Activated CD4-positive, alpha-beta T cell treated with anti-CD3 and anti-CD28 coated beads, Interleukin-2, amount 10 ng/mL, durations not matched to agents 7 days and 5 days (primary cell): Measurements from ENCODE around the gene STOM. TPM values are rescaled to one million over a fixed set of nuclear protein-coding genes. Genes with fewer than 3 reads are reported as not detected.

Experiments used
- CTCF ChIA-PET: fragments of 350-600 bp; sonication (Branson Sonifier 250); formaldehyde crosslinking; loops from one replicate; lab custom pipeline; 2021; ENCODE audit warnings: antibody characterized with exemption; lab: Charles Lee
- POLR2A ChIA-PET: fragments of 350-600 bp; sonication (Branson Sonifier 250); formaldehyde crosslinking; loops from one replicate; lab custom pipeline; 2021; ENCODE audit warnings: antibody characterized with exemption; lab: Charles Lee
- DNase-seq: peaks from one replicate; pipeline ENCODE4 v3.0.0-alpha.2; 2020
- H3K27ac Mint-ChIP-seq: one replicate; pipeline ENCODE4 v1.8.0; 2021; ENCODE audit warnings: mild to moderate bottlenecking, moderate library complexity, mixed read lengths
- H3K27me3 Mint-ChIP-seq: one replicate; pipeline ENCODE4 v1.8.0; 2021; ENCODE audit warnings: mixed read lengths
- H3K36me3 Mint-ChIP-seq: one replicate; pipeline ENCODE4 v1.8.0; 2021; ENCODE audit warnings: low read depth, mixed read lengths
- H3K4me1 Mint-ChIP-seq: one replicate; pipeline ENCODE4 v1.8.0; 2021; ENCODE audit warnings: mixed read lengths
- H3K4me3 Mint-ChIP-seq: one replicate; pipeline ENCODE4 v1.8.0; 2021; ENCODE audit warnings: mild to moderate bottlenecking, moderate library complexity, mixed read lengths
- H3K9me3 Mint-ChIP-seq: one replicate; pipeline ENCODE4 v1.8.0; 2021; ENCODE audit warnings: mixed read lengths
- total RNA-seq, 2 experiments: library from RNA; stranded (reverse); gene quantifications; one replicate each; pipeline ENCODE4 v1.2.3, GENCODE V29; 2021

The STOM gene
- total RNA-seq, 2 experiments from 2014 or later: 35.5 to 48.1 TPM

- H3K27ac Mint-ChIP-seq: no peak overlapping the region
- CTCF ChIA-PET: interaction anchor here (2.3 kb wide), 1 partner anchor 10 kb away, joined by 11 read pairs; no protein-coding TSS in a partner anchor
- no peak for DNase-seq
- H3K36me3 Mint-ChIP-seq: no peaks in the 10 kb centered on the region
- no peaks in the 10 kb centered on the region for H3K27me3 Mint-ChIP-seq
- H3K4me1 Mint-ChIP-seq: no peaks in the 10 kb centered on the region
- H3K4me3 Mint-ChIP-seq: no peak overlapping the region
- H3K9me3 Mint-ChIP-seq: no peaks in the 10 kb centered on the region
- POLR2A ChIA-PET: no interaction called here
Observed at GRCh38 chr9:121309833-121310425, 60.1 kb downstream of the STOM start.

GRCh38 chr9:121309171-121309570 is 60.9 kb downstream of the STOM start:
- Mint-ChIP-seq H3K27ac (no peak overlapping the region), H3K4me3 (no peak overlapping the region)

GRCh38 chr9:121308765-121309164 is 61.3 kb downstream of the STOM start:
- H3K27me3 Mint-ChIP-seq: no peaks in the 10 kb centered on the region
- H3K36me3 Mint-ChIP-seq: no peaks in the 10 kb centered on the region
- no peak overlapping the region for H3K4me3 Mint-ChIP-seq
- ChIA-PET POLR2A (no interaction called here), CTCF (interaction anchor here (2.3 kb wide), 1 partner anchor 11 kb away, joined by 11 read pairs; no protein-coding TSS in a partner anchor)
- DNase-seq: no peak
- no peaks in the 10 kb centered on the region for H3K4me1 Mint-ChIP-seq
- no peaks in the 10 kb centered on the region for H3K9me3 Mint-ChIP-seq
- H3K27ac Mint-ChIP-seq: no peak overlapping the region

More at GRCh38 chr9:121309171-121309570, 60.9 kb downstream of the STOM start:
- no peaks in the 10 kb centered on the region for H3K36me3 Mint-ChIP-seq
- ChIA-PET CTCF (interaction anchor here (2.3 kb wide), 1 partner anchor 11 kb away, joined by 11 read pairs; no protein-coding TSS in a partner anchor), POLR2A (no interaction called here)
- H3K4me1 Mint-ChIP-seq: no peaks in the 10 kb centered on the region
- H3K9me3 Mint-ChIP-seq: no peaks in the 10 kb centered on the region
- DNase-seq: no peak
- no peaks in the 10 kb centered on the region for H3K27me3 Mint-ChIP-seq

GRCh38 chr9:121307976-121308375 is 62.1 kb downstream of the STOM start:
- no peaks in the 10 kb centered on the region for H3K4me1 Mint-ChIP-seq

GRCh38 chr9:121305269-121305994 is 64.6 kb downstream of the STOM start:
- H3K27ac Mint-ChIP-seq: no peak overlapping the region
- peaks cover 2% of the 10 kb centered on the region for H3K27me3 Mint-ChIP-seq
- H3K4me1 Mint-ChIP-seq: peaks cover 2% of the 10 kb centered on the region
- DNase-seq: no peak
- H3K4me3 Mint-ChIP-seq: no peak overlapping the region
- POLR2A ChIA-PET: interaction anchor here (0.6 kb wide), 1 partner anchor 79 kb away, joined by 3 read pairs; no protein-coding TSS in a partner anchor
- H3K9me3 Mint-ChIP-seq: no peaks in the 10 kb centered on the region
- CTCF ChIA-PET: interaction anchor here (1.0 to 2.1 kb wide), 2 partner anchors 15 to 16 kb away, joined by 3 to 7 read pairs; no protein-coding TSS in a partner anchor
- H3K36me3 Mint-ChIP-seq: no peaks in the 10 kb centered on the region

More at GRCh38 chr9:121307976-121308375, 62.1 kb downstream of the STOM start:
- POLR2A ChIA-PET: no interaction called here
- Mint-ChIP-seq H3K27ac (no peak overlapping the region), H3K36me3 (no peaks in the 10 kb centered on the region), H3K9me3 (no peaks in the 10 kb centered on the region), H3K4me3 (no peak overlapping the region), H3K27me3 (no peaks in the 10 kb centered on the region)
- DNase-seq: no peak
- CTCF ChIA-PET: interaction anchor here (0.5 to 0.8 kb wide), 2 partner anchors 25 to 30 kb away, joined by 3 read pairs; no protein-coding TSS in a partner anchor

GRCh38 chr9:121304707-121305106 is 65.3 kb downstream of the STOM start:
- Mint-ChIP-seq H3K4me1 (peaks cover 7% of the 10 kb centered on the region), H3K9me3 (no peaks in the 10 kb centered on the region), H3K4me3 (no peak overlapping the region), H3K36me3 (no peaks in the 10 kb centered on the region), H3K27me3 (peaks cover 8% of the 10 kb centered on the region), H3K27ac (no peak overlapping the region)
- ChIA-PET CTCF (no interaction called here), POLR2A (no interaction called here)
- DNase-seq: no peak

GRCh38 chr9:121303456-121304451 is 66.3 kb downstream of the STOM start:
- POLR2A ChIA-PET: no interaction called here
- CTCF ChIA-PET: interaction anchor here (1.7 kb wide), 1 partner anchor 16 kb away, joined by 9 read pairs; no protein-coding TSS in a partner anchor
- Mint-ChIP-seq H3K27me3 (peaks cover 13% of the 10 kb centered on the region), H3K27ac (no peak overlapping the region), H3K4me3 (no peak overlapping the region), H3K4me1 (peaks cover 13% of the 10 kb centered on the region), H3K36me3 (no peaks in the 10 kb centered on the region), H3K9me3 (no peaks in the 10 kb centered on the region)
- DNase-seq: no peak

- H3K4me1 Mint-ChIP-seq: peaks cover 17% of the 10 kb centered on the region
- H3K9me3 Mint-ChIP-seq: no peaks in the 10 kb centered on the region
- ChIA-PET POLR2A (no interaction called here), CTCF (interaction anchor here (0.9 to 1.7 kb wide), 2 partner anchors 17 to 147 kb away, joined by 3 to 9 read pairs; no protein-coding TSS in a partner anchor)
- no peak overlapping the region for H3K4me3 Mint-ChIP-seq
- H3K27ac Mint-ChIP-seq: no peak overlapping the region
- no peak for DNase-seq
- H3K36me3 Mint-ChIP-seq: no peaks in the 10 kb centered on the region
- H3K27me3 Mint-ChIP-seq: peaks cover 21% of the 10 kb centered on the region
Observed at GRCh38 chr9:121302786-121303185, 67.3 kb downstream of the STOM start.

- no peak overlapping the region for H3K27ac Mint-ChIP-seq
- ChIA-PET CTCF (interaction anchor here (0.9 to 1.7 kb wide), 2 partner anchors 17 to 147 kb away, joined by 3 to 9 read pairs; no protein-coding TSS in a partner anchor), POLR2A (no interaction called here)
- H3K36me3 Mint-ChIP-seq: no peaks in the 10 kb centered on the region
- no peaks in the 10 kb centered on the region for H3K9me3 Mint-ChIP-seq
- H3K27me3 Mint-ChIP-seq: peaks cover 21% of the 10 kb centered on the region
- H3K4me3 Mint-ChIP-seq: no peak overlapping the region
- no peak for DNase-seq
- H3K4me1 Mint-ChIP-seq: peaks cover 17% of the 10 kb centered on the region
Observed at GRCh38 chr9:121302341-121302740, 67.7 kb downstream of the STOM start.

GRCh38 chr9:121301881-121302286 is 68.2 kb downstream of the STOM start:
- Mint-ChIP-seq H3K27me3 (peaks cover 21% of the 10 kb centered on the region), H3K4me1 (peaks cover 17% of the 10 kb centered on the region), H3K27ac (no peak overlapping the region), H3K36me3 (no peaks in the 10 kb centered on the region), H3K9me3 (no peaks in the 10 kb centered on the region), H3K4me3 (no peak overlapping the region)
- ChIA-PET POLR2A (no interaction called here), CTCF (interaction anchor here (0.9 kb wide), 1 partner anchor 146 kb away, joined by 3 read pairs; no protein-coding TSS in a partner anchor)
- no peak for DNase-seq

- DNase-seq: no peak
- ChIA-PET CTCF (no interaction called here), POLR2A (no interaction called here)
- no peak overlapping the region for H3K27ac Mint-ChIP-seq
- H3K9me3 Mint-ChIP-seq: no peaks in the 10 kb centered on the region
- H3K36me3 Mint-ChIP-seq: no peaks in the 10 kb centered on the region
- peak overlapping the region; percentile 62 for H3K4me3 Mint-ChIP-seq
- peaks cover 21% of the 10 kb centered on the region for H3K27me3 Mint-ChIP-seq
- H3K4me1 Mint-ChIP-seq: peaks cover 17% of the 10 kb centered on the region
Observed at GRCh38 chr9:121300283-121301119, 69.5 kb downstream of the STOM start.
